Uterus (tissue), 2 donors: ENCODE measurements around the gene DUS4L.

ENCODE experiments used
- POLR2A ChIP-seq, 2 donors: fragments of 450-650 bp; IDR thresholded peaks; one replicate each; pipeline ENCODE4 v1.6.1; 2016; ENCODE audit warnings: antibody characterized with exemption in 2 of 2, mild to moderate bottlenecking in 1 of 2, moderate library complexity in 1 of 2
- TF ChIP-seq, protein P1 (sequence below), 4 experiments: fragments of 200-600 bp in 2 of 4; fragments of 450-650 bp in 2 of 4; sonication (generic) in 2 of 4; IDR thresholded peaks; one replicate each; pipeline ENCODE4 v1.5.1; 2016 to 2019; ENCODE audit warnings: antibody characterized with exemption in 4 of 4, mild to moderate bottlenecking in 2 of 4, moderate library complexity in 1 of 4

DNA sequence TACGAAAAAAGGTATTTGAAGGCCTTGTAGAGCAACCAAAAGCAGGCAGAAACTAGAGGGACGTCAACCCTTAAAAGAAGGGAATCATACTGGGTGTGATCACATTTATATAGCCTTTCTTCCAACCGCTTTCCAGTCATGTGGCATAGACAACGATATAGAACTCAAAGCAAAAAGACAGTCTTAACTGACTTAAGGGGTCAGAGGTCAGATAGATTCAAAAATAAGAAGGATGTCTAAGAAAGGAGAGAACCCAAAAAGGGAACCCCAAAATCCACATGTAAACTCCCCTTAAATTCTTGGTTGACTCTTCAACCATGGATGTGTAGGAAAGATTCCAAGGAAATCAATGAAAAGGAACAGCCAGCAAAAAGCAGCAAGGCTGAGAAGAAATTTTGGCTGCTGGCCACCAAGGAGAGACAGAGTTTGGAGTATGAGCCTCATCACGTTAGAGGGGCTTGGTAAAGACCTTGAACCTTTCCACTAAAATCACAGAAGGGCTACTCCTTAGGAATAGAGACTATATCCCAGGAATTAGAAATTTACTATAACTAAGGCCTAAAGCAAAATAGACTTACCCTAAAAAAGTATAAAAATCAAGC lies 24.9 kb downstream of the DUS4L start:
- TF ChIP-seq, protein P1, sequence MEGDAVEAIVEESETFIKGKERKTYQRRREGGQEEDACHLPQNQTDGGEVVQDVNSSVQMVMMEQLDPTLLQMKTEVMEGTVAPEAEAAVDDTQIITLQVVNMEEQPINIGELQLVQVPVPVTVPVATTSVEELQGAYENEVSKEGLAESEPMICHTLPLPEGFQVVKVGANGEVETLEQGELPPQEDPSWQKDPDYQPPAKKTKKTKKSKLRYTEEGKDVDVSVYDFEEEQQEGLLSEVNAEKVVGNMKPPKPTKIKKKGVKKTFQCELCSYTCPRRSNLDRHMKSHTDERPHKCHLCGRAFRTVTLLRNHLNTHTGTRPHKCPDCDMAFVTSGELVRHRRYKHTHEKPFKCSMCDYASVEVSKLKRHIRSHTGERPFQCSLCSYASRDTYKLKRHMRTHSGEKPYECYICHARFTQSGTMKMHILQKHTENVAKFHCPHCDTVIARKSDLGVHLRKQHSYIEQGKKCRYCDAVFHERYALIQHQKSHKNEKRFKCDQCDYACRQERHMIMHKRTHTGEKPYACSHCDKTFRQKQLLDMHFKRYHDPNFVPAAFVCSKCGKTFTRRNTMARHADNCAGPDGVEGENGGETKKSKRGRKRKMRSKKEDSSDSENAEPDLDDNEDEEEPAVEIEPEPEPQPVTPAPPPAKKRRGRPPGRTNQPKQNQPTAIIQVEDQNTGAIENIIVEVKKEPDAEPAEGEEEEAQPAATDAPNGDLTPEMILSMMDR (IDR thresholded peaks at IDR 0.05) = no peak
- TF ChIP-seq POLR2A (IDR thresholded peaks at IDR 0.05) = no peak
